IMR-90 (cell line): ENCODE measurements around the gene SPATA46. TPM values are rescaled to one million over a fixed set of nuclear protein-coding genes. Genes with fewer than 3 reads are reported as not detected.

Experiments used
- ATAC-seq: fragments of 200-7000 bp; cut with Tn5 transposase; 2 replicates; pipeline ENCODE4 v1.9.1; 2020; ENCODE audit warnings: low read depth, mild to moderate bottlenecking, moderate library complexity
- BruUV-seq: library from RNA; stranded (reverse); fragments of 400-500 nt; replicated peaks from 2 replicates; lab custom pipeline; 2021; lab: Mats Ljungman, UMichigan
- CTCF ChIA-PET: fragments of 300-600 bp; formaldehyde crosslinking; extraction: SDS; loops from one replicate; lab custom pipeline; 2021; ENCODE audit warnings: antibody characterized with exemption; lab: Yijun Ruan, JAX
- POLR2A ChIA-PET: fragments of 300-600 bp; sonication (Branson Sonifier 250); formaldehyde crosslinking; loops from one replicate; lab custom pipeline; 2022; ENCODE audit warnings: antibody characterized with exemption; ENCODE audit not compliant: unreplicated experiment; lab: Charles Lee
- DNase-seq: peaks from one replicate; pipeline ENCODE4 v3.0.0; 2013
- H2AFZ ChIP-seq: replicated peaks from 2 replicates; pipeline ENCODE3; 2013; ENCODE audit warnings: low read length, mild to moderate bottlenecking; ENCODE audit not compliant: poor library complexity
- H2AK5ac ChIP-seq: 2 replicates; pipeline ENCODE4 v1.6.1; 2013; ENCODE audit warnings: low read depth, low read length, inconsistent platforms
- H2AK9ac ChIP-seq: replicated peaks from 2 replicates; pipeline ENCODE3; 2013; ENCODE audit warnings: mild to moderate bottlenecking, low read depth, low read length, moderate library complexity; ENCODE audit not compliant: poor library complexity
- H2BK120ac ChIP-seq: 2 replicates; pipeline ENCODE4 v1.6.1; 2013; ENCODE audit warnings: low read depth, low read length, inconsistent platforms
- H2BK15ac ChIP-seq: 3 replicates; pipeline ENCODE4 v1.6.1; 2013; ENCODE audit warnings: low read depth, low read length, inconsistent platforms
- H2BK20ac ChIP-seq: 2 replicates; pipeline ENCODE4 v1.6.1; 2013; ENCODE audit warnings: low read depth, mild to moderate bottlenecking, inconsistent platforms, low read length, moderate library complexity
- H2BK5ac ChIP-seq: 2 replicates; pipeline ENCODE4 v1.6.1; 2013; ENCODE audit warnings: mild to moderate bottlenecking, low read depth, low read length, inconsistent platforms; ENCODE audit not compliant: poor library complexity, severe bottlenecking
- H3K14ac ChIP-seq: replicated peaks from 2 replicates; pipeline ENCODE4 v1.6.1; 2013; ENCODE audit warnings: low read depth, low read length, inconsistent platforms
- H3K18ac ChIP-seq: 2 replicates; pipeline ENCODE4 v1.6.1; 2013; ENCODE audit warnings: low read depth, low read length, control low read depth
- H3K23ac ChIP-seq: 2 replicates; pipeline ENCODE4 v1.6.1; 2013; ENCODE audit warnings: low read depth, low read length, inconsistent platforms
- H3K27ac ChIP-seq: 2 replicates; pipeline ENCODE4 v1.5.1; 2013; ENCODE audit warnings: mild to moderate bottlenecking, control low read depth, low read length; ENCODE audit not compliant: insufficient read depth
- H3K27me3 ChIP-seq: 2 replicates; pipeline ENCODE4 v1.6.1; 2013; ENCODE audit warnings: low read length; ENCODE audit not compliant: control insufficient read depth, insufficient read depth
- H3K36me3 ChIP-seq: 2 replicates; pipeline ENCODE4 v1.6.1; 2013; ENCODE audit warnings: low read length, mixed read lengths; ENCODE audit not compliant: control insufficient read depth, insufficient read depth
- H3K4ac ChIP-seq: 2 replicates; pipeline ENCODE4 v1.6.1; 2013; ENCODE audit warnings: low read depth, low read length, inconsistent platforms
- H3K4me1 ChIP-seq: 2 replicates; pipeline ENCODE4 v1.6.1; 2013; ENCODE audit warnings: low read length, mixed read lengths; ENCODE audit not compliant: control insufficient read depth, insufficient read depth
- H3K4me2 ChIP-seq: 2 replicates; pipeline ENCODE4 v1.6.1; 2013; ENCODE audit warnings: low read depth, mild to moderate bottlenecking, control low read depth, low read length, moderate library complexity
- H3K4me3 ChIP-seq: 2 replicates; pipeline ENCODE4 v1.5.1; 2013; ENCODE audit warnings: low read depth, mild to moderate bottlenecking, control low read depth, low read length, moderate library complexity; ENCODE audit not compliant: insufficient read depth
- H3K56ac ChIP-seq: 2 replicates; pipeline ENCODE4 v1.6.1; 2013; ENCODE audit warnings: low read length, inconsistent platforms; ENCODE audit not compliant: insufficient read depth; ENCODE audit errors: extremely low read depth
- H3K79me1 ChIP-seq, 2 experiments: 2 replicates each; pipeline ENCODE4 v1.6.1; 2013; ENCODE audit warnings: low read length in 2 of 2, inconsistent platforms in 1 of 2, low read depth in 1 of 2
- H3K9ac ChIP-seq: 2 replicates; pipeline ENCODE4 v1.6.1; 2013; ENCODE audit warnings: low read depth, low read length, control low read depth
- H3K9me1 ChIP-seq: 2 replicates; pipeline ENCODE4 v1.6.1; 2013; ENCODE audit warnings: low read length, inconsistent platforms; ENCODE audit not compliant: insufficient read depth
- H3K9me3 ChIP-seq: 2 replicates; pipeline ENCODE4 v1.6.1; 2013; ENCODE audit warnings: low read length; ENCODE audit not compliant: control insufficient read depth, insufficient read depth
- H4K20me1 ChIP-seq: 2 replicates; pipeline ENCODE4 v1.6.1; 2013; ENCODE audit warnings: low read length, inconsistent platforms; ENCODE audit not compliant: insufficient read depth
- H4K5ac ChIP-seq: 2 replicates; pipeline ENCODE4 v1.6.1; 2013; ENCODE audit warnings: mild to moderate bottlenecking, low read depth, low read length, control low read depth
- H4K8ac ChIP-seq, 2 experiments: 2 replicates each; pipeline ENCODE4 v1.6.1; 2013; ENCODE audit warnings: low read depth in 2 of 2, low read length in 2 of 2, control low read depth in 1 of 2, inconsistent platforms in 1 of 2
- H4K91ac ChIP-seq: 2 replicates; pipeline ENCODE4 v1.6.1; 2013; ENCODE audit warnings: low read depth, low read length, inconsistent platforms; ENCODE audit not compliant: insufficient read depth
- CTCF ChIP-seq: conservative IDR thresholded peaks from 2 replicates; pipeline ENCODE4 v1.5.1; 2012; ENCODE audit warnings: mild to moderate bottlenecking, low read depth, low read length, improper control_type of control experiment
- RAD21 ChIP-seq: IDR thresholded peaks from 2 replicates; pipeline ENCODE4 v1.6.1; 2012; ENCODE audit warnings: low read length, improper control_type of control experiment
- RCOR1 ChIP-seq: IDR thresholded peaks from 2 replicates; pipeline ENCODE4 v1.6.1; 2012; ENCODE audit warnings: mild to moderate bottlenecking, low read length, improper control_type of control experiment; ENCODE audit not compliant: insufficient replicate concordance
- SMC3 ChIP-seq: fragments of 150-350 bp; IDR thresholded peaks from 2 replicates; pipeline ENCODE4 v1.6.1; 2016; ENCODE audit warnings: low read depth, mild to moderate bottlenecking, antibody characterized with exemption, low read length, moderate library complexity
- WGBS, 2 experiments: methylation state at CpG; one replicate each; pipeline versions ENCODE4 v1.1.5 to v1.1.7; 2013; ENCODE audit warnings: missing lambda C conversion rate in 2 of 2; ENCODE audit not compliant: insufficient read length in 1 of 2; ENCODE audit errors: extremely low coverage in 2 of 2; 5-methylcytosine and 5-hydroxymethylcytosine counted together
- dilution Hi-C: fragments of 300-500 bp; cut with HindIII; formaldehyde crosslinking; loops from one replicate; pipeline ENCODE4 v1.14.3; 2018; ENCODE audit warnings: low sequenced_read_pairs; ENCODE audit not compliant: unreplicated experiment
- in situ Hi-C: fragments of 300-500 bp; cut with MboI; formaldehyde crosslinking; loops from 3 replicates; pipeline ENCODE4 v1.14.3; 2019; ENCODE audit warnings: low sequenced_read_pairs, inconsistent platforms, mixed read lengths
- intact Hi-C: fragments of 100-400 bp; cut with micrococcal nuclease; formaldehyde crosslinking; loops from 2 replicates; pipeline ENCODE4 v1.10.0; 2022
- polyA plus RNA-seq, 3 experiments: library from polyadenylated mRNA; depleted of rRNA; stranded (reverse); fragments of >200 nt; gene quantifications; 2 replicates each; pipeline ENCODE4 v1.2.3, GENCODE V29; 2012; ENCODE audit warnings: low replicate concordance in 1 of 3
- total RNA-seq: library from RNA; depleted of rRNA; stranded (reverse); fragments of >200 nt; gene quantifications from 2 replicates; pipeline ENCODE4 v1.2.3, GENCODE V29; 2012

Gene SPATA46
- total and polyA plus RNA-seq, 2 of the 4 experiments (the other 2 are of a cell fraction): not detected

DNA sequence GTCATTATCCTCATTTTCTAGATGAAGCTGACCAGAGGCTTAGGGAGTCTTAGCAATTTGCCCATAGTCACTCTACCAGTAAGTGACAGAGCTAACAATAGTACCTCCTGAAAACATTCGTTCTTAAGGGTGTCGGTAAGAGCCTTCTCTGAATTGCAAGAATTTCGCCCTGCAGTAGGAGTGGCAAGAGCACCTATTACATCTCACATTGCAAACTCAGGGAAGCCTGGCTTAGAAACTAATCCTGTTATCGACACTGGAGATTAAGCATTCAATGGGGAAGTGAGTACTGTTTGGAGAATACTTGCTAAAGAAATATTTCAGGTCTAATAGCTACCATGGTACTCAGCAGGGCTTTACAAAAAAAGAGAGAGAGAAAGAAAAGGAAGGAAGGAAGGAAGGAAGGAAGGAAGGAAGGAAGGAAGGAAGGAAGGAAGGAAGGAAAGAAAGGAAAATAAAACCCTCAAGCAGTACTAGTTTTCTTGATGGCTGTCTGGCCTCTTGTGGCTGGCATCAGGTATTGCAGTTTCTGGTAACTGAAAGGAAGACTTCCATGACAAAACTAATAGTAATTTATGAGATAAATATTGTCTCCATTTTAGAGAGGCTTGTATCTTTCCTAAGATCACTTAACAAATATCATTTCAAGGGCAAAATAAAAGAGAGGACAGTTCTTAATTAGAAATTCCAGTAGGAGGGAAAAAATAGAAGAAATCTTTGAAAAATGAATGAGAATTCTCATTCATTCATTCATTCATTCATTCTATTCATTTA is 15.3 kb upstream of the SPATA46 start:
- DNase-seq: peak; percentile 58
- ChIA-PET CTCF (interaction anchor here (0.6 to 3.9 kb wide), 12 partner anchors 12 to 1190 kb away, joined by 3 to 18 read pairs (median 3); partner anchors contain the start of gene NDUFS2), POLR2A (no interaction called here)
- Histone ChIP-seq H2AFZ (no peak overlapping the region), H2AK9ac (no peak overlapping the region), H3K9me1 (no peaks in the 10 kb centered on the region), H3K18ac (no peak overlapping the region), H4K5ac (no peak overlapping the region), H2BK20ac (no peak overlapping the region), H3K4me3 (no peak overlapping the region), H3K79me1 (no peaks in the 10 kb centered on the region), H4K8ac (no peak overlapping the region), H3K4me2 (no peak overlapping the region), H2AK5ac (no peak overlapping the region), H4K20me1 (no peaks in the 10 kb centered on the region), H3K14ac (no peak overlapping the region), H3K9me3 (no peaks in the 10 kb centered on the region), H3K4me1 (no peaks in the 10 kb centered on the region), H3K27me3 (peaks cover 27% of the 10 kb centered on the region), H2BK5ac (no peak overlapping the region), H3K56ac (no peak overlapping the region), H3K27ac (no peak overlapping the region), H3K9ac (no peak overlapping the region), H4K91ac (no peak overlapping the region), H3K4ac (no peak overlapping the region), H2BK120ac (no peak overlapping the region), H3K23ac (no peak overlapping the region), H2BK15ac (no peak overlapping the region), H3K36me3 (no peaks in the 10 kb centered on the region)
- no TSS peak for BruUV-seq
- intact Hi-C loops: loop anchor here (1.0 to 10.0 kb wide), 4 partner anchors 37 to 597 kb away; no protein-coding TSS in a partner anchor
- WGBS, 2 experiments: no CpG with 5 or more reads among the region's 4 CpGs
- dilution Hi-C loops: no loop called here
- peak; percentile 93 for ATAC-seq
- in situ Hi-C loops: loop anchor here (5.0 to 25.0 kb wide), 2 partner anchors 335 to 605 kb away; no protein-coding TSS in a partner anchor
- no peak for TF ChIP-seq RCOR1
- peak; percentile 72 for TF ChIP-seq SMC3
- peak; percentile 70 for TF ChIP-seq RAD21
- TF ChIP-seq CTCF: peak; percentile 77
